ENCODE data around the gene NPFFR1. TPM values are rescaled to one million over a fixed set of nuclear protein-coding genes. Genes with fewer than 3 reads are reported as not detected.

NPFFR1 gene
- total RNA-seq, 1 experiment from 2014 or later, result not detected

DNA sequence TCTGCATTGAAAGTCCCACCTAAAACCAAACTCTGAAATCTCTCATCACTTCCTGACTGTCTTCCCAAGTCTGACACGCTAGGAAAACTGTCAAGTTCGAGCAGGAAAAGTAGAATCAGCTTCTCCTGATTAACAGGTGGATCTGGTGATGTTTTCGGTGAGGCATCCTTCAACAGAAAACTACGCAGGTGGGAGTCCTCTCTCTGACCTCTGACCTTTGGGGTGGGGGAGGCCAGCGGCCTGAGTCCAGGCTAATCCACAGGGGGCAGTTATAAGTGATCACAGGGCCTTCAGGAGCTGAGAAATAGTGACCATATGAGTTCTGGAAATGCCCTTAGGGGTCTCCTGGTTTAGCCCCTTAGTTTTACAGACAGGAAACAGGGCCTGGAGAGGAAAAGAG, 13.4 kb upstream of the NPFFR1 start:
- no peak overlapping the region for H2BK15ac ChIP-seq (ENCODE audit: low read depth, low read length)
- Mint-ChIP-seq H3K9me3 (no peaks in the 10 kb centered on the region), H3K27me3 (ENCODE audit: low read depth) (peaks cover 2% of the 10 kb centered on the region), H3K36me3 (ENCODE audit: insufficient read depth in 1 of 3, low read depth in 3 of 3) (peaks cover 0 to 2% (median 2%) of the 10 kb centered on the region in 3 experiments; a peak in 2 of 7 replicates), H3K4me3 (no peak overlapping the region), H3K4me1 (peaks cover 11 to 22% of the 10 kb centered on the region in 2 experiments), H3K27ac (peak overlapping the region in 1 of 3 experiments; percentile 14; a peak in 2 of 7 replicates)
- no peak overlapping the region for H2AK5ac ChIP-seq (ENCODE audit: insufficient read length, low read length)
- H3K4me1 ChIP-seq (ENCODE audit: insufficient read depth, low read length), result no peaks in the 10 kb centered on the region
- TF ChIP-seq, protein P1, sequence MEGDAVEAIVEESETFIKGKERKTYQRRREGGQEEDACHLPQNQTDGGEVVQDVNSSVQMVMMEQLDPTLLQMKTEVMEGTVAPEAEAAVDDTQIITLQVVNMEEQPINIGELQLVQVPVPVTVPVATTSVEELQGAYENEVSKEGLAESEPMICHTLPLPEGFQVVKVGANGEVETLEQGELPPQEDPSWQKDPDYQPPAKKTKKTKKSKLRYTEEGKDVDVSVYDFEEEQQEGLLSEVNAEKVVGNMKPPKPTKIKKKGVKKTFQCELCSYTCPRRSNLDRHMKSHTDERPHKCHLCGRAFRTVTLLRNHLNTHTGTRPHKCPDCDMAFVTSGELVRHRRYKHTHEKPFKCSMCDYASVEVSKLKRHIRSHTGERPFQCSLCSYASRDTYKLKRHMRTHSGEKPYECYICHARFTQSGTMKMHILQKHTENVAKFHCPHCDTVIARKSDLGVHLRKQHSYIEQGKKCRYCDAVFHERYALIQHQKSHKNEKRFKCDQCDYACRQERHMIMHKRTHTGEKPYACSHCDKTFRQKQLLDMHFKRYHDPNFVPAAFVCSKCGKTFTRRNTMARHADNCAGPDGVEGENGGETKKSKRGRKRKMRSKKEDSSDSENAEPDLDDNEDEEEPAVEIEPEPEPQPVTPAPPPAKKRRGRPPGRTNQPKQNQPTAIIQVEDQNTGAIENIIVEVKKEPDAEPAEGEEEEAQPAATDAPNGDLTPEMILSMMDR (conservative IDR thresholded peaks at IDR 0.05), result no peak
- H3K27ac ChIP-seq (ENCODE audit: insufficient read length, low read depth, low read length), result no peak overlapping the region
- H3K23me2 ChIP-seq (ENCODE audit: insufficient read length, low read depth, low read length, poor library complexity, severe bottlenecking), result no peaks in the 10 kb centered on the region
- H3K9ac ChIP-seq (ENCODE audit: extremely low read depth, insufficient read length, low read length), result no peak overlapping the region
- no peak overlapping the region for H2AFZ ChIP-seq (ENCODE audit: low read length)
- H3K79me2 ChIP-seq (ENCODE audit: insufficient read depth, low read length), result no peaks in the 10 kb centered on the region
- H2BK5ac ChIP-seq (ENCODE audit: insufficient read length, low read length), result no peak overlapping the region
- H3K9me3 ChIP-seq (ENCODE audit: control insufficient read depth, low read depth, low read length), result no peaks in the 10 kb centered on the region
- H4K8ac ChIP-seq (replicated peaks; ENCODE audit: insufficient read length, low read depth, low read length), result no peak overlapping the region
- no peak overlapping the region for H3K14ac ChIP-seq (ENCODE audit: insufficient read depth, low read length)
- H3K79me1 ChIP-seq (ENCODE audit: insufficient read depth, low read depth, low read length, poor library complexity, severe bottlenecking), result no peaks in the 10 kb centered on the region
- H3K27me3 ChIP-seq (ENCODE audit: insufficient read depth, low read length), result no peaks in the 10 kb centered on the region
- no peak overlapping the region for H3K18ac ChIP-seq (ENCODE audit: insufficient read length, low read depth, low read length)
- no peak overlapping the region for H3K23ac ChIP-seq (ENCODE audit: insufficient read length, low read depth, low read length)
- no peak overlapping the region for H3K4ac ChIP-seq (ENCODE audit: low read depth, low read length)
- no CpG with 5 or more reads among the region's 5 CpGs for WGBS (ENCODE audit: extremely low coverage, insufficient read length, low lambda C conversion rate)
- H4K91ac ChIP-seq (ENCODE audit: insufficient read length, low read depth, low read length), result no peak overlapping the region
- H3T11ph ChIP-seq (ENCODE audit: low read length), result no peak overlapping the region
- H2BK20ac ChIP-seq (ENCODE audit: low read depth, low read length, poor library complexity, severe bottlenecking), result no peak overlapping the region
- H2BK12ac ChIP-seq (ENCODE audit: insufficient read length, low read depth, low read length), result no peak overlapping the region
- DNase-seq, result no peak
- H4K20me1 ChIP-seq (ENCODE audit: control insufficient read depth, insufficient read depth, insufficient read length), result no peaks in the 10 kb centered on the region
- H2BK120ac ChIP-seq (ENCODE audit: low read depth, low read length, poor library complexity, severe bottlenecking), result no peak overlapping the region
- H4K5ac ChIP-seq (ENCODE audit: insufficient read length, low read depth, low read length), result no peak overlapping the region
- H3K4me2 ChIP-seq (ENCODE audit: insufficient read depth, insufficient read length, low read length), result no peak overlapping the region
- no peak overlapping the region for H3K56ac ChIP-seq (ENCODE audit: insufficient read length, low read depth, low read length)
